ENCODE results near the gene ENOX2.
A peak's percentile ranks its signal among the peaks of the same experiment; 100 is the strongest.

Gene ENOX2

GRCh38 chrX:130696542-130696941 lies 206.5 kb downstream of the ENOX2 start:
- TF ChIP-seq CTCF (IDR thresholded peaks at IDR 0.05; ENCODE audit: insufficient read depth, low read depth, low read length, missing control alignments), result no peak
- peak; percentile 0 for DNase-seq (ENCODE audit: low read depth)

DNA sequence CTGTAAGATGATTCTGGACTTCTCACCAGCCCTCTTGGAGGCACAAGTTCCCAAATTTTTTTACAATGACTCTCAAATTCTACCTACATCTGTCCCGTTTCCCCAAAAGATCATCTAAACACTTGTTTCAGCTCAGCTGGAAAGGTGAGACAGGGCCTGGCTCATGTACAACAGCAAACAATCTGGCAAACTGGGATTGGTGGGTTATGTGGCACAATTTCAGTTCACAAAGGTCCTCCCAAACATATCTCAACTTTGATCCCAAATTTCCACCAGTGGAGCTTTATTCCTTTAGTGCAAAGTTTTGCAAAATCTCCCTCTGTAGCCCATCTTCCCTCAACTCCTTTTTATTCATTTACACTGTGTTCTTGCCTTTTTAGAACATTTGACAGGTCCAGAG lies 207.1 kb downstream of the ENOX2 start:
- no peak overlapping the region for H3K4me3 ChIP-seq (ENCODE audit: low read depth, low read length)
- no peak for TF ChIP-seq CTCF (IDR thresholded peaks at IDR 0.05; ENCODE audit: insufficient read depth, low read depth, low read length, missing control alignments)
- no peak for DNase-seq (ENCODE audit: low read depth)

More at GRCh38 chrX:130696542-130696941, 206.5 kb downstream of the ENOX2 start:
- no peak overlapping the region for H3K4me3 ChIP-seq (ENCODE audit: low read depth, low read length)

- DNase-seq (ENCODE audit: low read depth), result no peak
- no peak for TF ChIP-seq CTCF (IDR thresholded peaks at IDR 0.05; ENCODE audit: insufficient read depth, low read depth, low read length, missing control alignments)
- H3K4me3 ChIP-seq (ENCODE audit: low read depth, low read length), result no peak overlapping the region
Measured at GRCh38 chrX:130694983-130695382, 208.0 kb downstream of the ENOX2 start.

- DNase-seq (ENCODE audit: low read depth), result no peak
- no peak overlapping the region for H3K4me3 ChIP-seq (ENCODE audit: low read depth, low read length)
- no peak for TF ChIP-seq CTCF (IDR thresholded peaks at IDR 0.05; ENCODE audit: insufficient read depth, low read depth, low read length, missing control alignments)
Measured at GRCh38 chrX:130691576-130691975, 211.4 kb downstream of the ENOX2 start.

DNA sequence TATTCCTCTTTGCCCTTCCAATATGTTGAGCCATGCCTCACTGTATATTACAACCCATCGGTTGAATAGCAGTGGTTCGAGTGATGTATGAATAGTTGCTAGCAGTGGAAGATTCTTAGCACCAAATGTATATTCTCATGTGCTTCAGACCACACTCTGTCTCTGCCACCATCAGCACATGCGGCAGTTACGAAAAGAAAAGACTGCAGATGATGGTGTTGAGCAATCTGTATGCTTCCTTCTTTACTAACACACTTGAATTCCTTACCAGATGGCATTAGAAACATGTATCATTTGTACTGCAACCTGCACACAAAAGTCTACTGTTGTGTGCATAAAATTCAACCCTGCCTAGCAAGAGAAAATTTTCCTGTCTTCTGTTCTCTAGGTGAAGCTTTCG lies 214.6 kb downstream of the ENOX2 start:
- no peak overlapping the region for H3K4me3 ChIP-seq (ENCODE audit: low read depth, low read length)
- no peak for DNase-seq (ENCODE audit: low read depth)

DNA sequence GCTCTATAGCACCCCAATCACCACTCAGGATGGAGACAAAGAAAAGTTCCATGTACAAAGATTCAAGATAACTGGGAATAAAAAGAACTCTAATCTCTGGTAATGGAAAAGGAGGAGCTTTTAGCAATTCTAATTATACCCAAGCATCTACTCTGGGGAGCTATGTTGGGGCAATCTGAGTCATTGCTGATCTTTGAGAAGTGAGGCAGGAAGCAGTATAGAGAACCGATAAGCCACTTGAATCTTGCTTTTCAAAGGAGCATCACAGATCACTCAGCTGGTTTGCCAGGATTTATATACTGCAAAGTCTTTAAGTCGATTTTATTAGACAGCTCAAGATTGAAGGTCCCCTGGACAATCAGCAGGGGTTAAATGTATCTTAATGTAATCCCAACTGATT lies 220.0 kb downstream of the ENOX2 start:
- TF ChIP-seq CTCF (IDR thresholded peaks at IDR 0.05; ENCODE audit: insufficient read depth, low read depth, low read length, missing control alignments), result no peak
- DNase-seq (ENCODE audit: low read depth), result no peak
- H3K4me3 ChIP-seq (ENCODE audit: low read depth, low read length), result no peak overlapping the region

More for the DNA sequence above, 214.6 kb downstream of the ENOX2 start:
- no peak for TF ChIP-seq CTCF (IDR thresholded peaks at IDR 0.05; ENCODE audit: insufficient read depth, low read depth, low read length, missing control alignments)
